NCI-H2196 (cell line): ENCODE data around the gene IFT27.
A peak's percentile ranks its signal among the peaks of the same experiment; 100 is the strongest.

Source experiments
- DNase-seq: peaks from one replicate; lab custom pipeline; 2025; ENCODE audit not compliant: unreplicated experiment; lab: John Stamatoyannopoulos, UW

The IFT27 gene

DNA sequence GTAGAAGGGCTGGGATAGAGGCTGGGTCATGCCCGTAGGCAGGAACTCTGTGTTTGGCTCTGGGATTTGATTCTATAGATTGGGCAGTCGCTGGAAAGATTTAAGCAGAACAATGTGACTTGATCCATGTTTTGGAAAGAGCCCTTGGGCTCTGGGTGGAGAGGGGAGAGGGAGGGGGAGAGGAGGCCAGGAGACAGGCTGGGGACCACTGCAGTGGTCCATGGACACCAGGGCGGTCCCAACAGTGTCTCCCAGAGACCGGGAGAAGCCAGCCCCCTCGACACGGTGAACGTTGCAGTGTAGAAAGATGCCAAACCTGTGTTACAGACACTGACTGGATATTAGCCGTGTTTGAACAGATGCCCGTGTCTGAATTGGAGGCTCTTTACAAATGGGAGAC is 21.5 kb upstream of the IFT27 start:
- no peak for DNase-seq

DNA sequence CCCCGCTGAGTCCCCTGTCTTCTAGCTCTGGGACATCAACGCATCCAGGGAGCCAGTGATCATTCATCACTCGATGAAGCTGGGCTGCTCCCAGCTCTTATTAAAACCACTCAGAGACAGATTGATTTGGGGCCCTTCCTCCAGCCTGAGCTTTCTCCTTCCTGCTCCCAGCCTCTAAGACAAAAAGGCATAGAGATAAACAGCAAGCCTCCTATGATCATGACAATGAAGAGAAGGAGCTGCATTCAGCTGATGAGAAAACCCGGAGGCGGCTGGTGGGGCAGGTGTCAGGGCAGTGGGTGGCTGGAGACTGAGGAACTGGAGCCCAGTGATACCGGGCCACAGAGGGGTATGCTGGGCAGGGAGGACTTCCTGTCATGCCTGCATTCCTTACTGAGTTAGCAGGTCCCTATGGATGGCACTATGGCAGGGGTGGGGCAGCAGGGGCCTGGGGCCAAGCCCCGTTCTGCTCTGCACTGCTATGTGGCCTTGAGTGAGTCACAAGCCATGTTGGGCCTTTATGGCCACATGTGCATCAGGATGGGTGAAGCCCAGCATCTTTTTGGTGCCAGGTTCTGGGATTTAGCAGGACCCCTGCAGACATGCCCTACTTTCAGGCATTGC is 20.7 kb upstream of the IFT27 start:
- no peak for DNase-seq

DNA sequence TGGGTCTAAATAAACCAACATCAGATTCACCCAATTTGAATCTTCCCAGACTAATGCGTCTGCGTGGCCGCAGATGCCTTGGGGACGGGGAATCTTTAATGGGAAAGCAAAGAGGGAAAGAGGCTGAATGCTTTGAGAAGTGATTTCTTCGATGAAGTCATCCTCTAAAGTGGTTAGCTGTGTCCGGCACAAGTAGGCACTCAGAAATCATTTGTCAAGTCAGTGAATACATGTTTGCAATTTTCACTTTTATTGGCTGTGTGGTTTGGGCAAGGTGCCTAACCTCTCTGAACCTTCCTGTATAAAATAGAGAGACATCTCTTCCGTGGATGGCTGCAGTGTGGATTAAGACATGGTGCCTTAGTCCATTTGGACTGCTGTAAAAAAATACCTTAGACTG is 19.7 kb upstream of the IFT27 start:
- no peak for DNase-seq

DNA sequence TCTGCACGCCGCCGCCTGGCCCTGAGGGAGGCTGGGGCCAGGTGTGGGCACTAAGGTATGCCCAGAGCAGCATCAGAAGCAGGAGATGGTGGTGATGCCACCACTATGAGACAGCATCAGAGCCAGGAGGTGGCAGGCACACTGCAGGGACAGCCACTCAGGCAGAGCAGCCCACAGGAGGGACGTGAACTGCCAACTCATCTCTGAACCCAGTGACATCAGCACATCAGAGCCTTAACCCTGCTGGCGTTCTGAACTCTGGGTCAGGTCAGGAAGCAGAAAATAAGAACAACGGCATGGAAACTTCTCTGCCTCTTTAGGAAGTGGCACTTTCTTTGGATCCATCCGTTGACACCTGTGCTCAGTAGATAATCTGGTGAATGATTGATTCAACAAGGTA is 14.7 kb upstream of the IFT27 start:
- no peak for DNase-seq

GRCh38 chr22:36787204-36787988 is 11.5 kb upstream of the IFT27 start:
- no peak for DNase-seq

DNA sequence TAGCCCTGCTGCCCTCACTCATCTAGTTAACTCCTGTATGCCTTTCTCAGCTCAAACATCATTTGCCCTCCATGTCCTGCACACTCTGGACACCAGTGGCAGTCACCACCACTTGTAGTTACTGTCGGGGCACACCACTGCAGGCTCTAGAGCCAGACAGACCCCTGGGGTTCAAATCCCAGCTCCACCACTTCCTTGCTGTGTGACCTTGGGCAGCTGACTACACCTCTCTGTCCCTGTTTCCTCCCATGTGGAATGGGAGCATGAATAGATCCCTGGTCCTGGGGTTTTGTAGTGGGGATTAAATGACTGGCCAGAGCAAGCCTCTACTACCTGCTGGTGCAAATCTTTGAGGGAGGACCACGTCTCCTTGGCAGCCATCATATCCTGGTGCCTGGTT is 7.8 kb upstream of the IFT27 start:
- no peak for DNase-seq

DNA sequence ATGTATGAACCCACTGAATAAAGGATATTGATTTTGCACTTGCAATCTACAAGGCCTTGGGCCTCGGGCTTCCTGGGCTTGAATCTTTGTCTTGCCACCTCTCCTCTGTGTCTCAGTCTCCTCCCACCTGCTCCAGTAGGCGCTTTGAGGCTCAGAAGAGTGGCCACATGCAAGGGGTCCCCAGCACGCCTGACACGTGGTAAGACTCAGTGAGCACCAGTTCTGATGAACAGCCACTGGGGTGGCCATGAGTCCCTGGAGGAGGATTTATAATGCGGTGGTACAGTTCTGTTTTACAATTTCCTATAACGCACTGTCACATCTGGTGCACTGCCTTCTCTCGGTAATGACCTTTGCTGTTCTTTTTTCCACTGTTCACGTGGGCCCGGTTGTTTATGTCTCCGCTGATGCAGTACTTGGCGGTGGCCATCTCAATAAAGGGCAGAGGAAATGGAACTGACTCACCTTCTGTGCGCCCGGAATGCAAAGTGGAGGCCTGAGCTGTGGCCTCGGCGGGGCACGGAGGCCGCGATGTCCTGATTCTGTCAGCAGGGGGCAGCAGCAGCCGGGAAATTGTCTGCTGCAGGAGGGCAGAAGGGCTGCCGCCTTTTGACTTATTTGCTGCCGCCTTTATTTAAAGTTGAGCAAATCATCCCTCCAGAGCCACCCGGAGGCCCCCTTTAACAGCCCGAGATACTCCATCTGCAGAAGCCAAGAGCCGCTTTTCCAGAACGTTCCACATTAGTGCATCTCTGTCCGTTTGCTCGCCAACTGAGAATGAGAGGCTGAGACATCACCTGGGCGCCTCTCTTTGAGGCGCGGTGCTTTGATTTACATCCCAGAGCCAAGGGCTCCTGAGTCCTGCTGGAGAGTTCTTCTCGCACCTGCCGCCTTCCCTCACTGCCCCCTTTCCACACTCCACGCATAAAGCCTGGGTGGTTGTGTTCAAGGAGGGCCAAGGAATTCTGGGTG is 6.0 kb upstream of the IFT27 start:
- peak; percentile 71 for DNase-seq

DNA sequence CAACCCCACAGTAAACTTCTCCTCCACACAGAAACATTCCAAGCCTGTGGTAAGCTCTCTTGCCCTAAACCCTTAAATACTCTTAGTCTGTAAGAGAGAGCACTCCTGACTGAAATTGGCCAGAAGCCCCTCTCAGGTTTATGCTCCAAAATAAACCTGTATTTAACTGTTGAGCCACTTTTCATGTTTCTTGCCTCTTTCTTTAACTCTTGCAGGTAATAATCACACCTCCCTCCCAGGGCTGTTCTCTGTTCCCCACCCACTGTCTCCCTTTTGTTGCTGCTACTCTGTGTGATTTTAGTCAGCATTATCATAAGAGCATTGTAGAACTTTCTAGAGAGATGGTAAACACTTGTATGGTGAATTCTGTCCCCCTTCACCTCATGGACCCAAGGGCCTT is 2.1 kb upstream of the IFT27 start:
- DNase-seq: no peak

DNA sequence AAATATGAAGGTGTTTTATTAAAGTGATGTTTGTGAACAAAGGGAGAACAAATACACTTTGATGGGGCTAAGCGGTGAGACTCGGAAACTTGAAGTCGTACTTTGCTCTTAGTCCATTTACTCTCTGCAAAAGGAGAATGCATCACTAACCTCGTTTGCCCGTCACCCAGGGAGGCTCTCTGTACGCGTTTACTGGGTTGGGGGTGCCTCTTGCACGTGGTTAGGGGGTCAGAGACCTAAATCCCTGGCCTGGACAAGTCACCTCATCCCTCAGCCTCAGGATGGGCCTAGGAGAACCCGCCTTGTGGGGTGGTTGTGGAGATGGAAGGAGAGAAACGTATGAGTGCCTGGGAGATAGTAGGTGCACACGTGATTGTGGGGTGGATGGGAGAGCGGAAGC is 803 bp upstream of the IFT27 start:
- no peak for DNase-seq

DNA sequence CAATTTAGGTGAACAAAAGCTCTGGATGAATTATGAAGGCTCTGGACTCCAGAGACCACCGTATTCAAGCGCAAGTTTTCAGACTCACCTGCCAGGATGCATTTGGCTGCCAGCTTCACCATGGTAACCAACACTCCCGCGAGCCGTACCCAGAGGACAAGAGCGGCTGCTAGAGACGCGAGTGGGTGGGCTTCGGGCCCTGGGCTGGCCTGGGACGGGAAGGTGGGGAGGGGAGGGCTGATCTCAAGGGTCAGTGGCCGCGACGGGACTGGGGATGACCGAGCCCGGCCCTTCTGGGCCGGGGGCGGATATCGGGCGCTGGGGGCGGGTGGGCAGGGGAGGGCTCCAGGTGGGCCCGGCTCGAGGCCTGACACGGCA is 344 bp downstream of the IFT27 start:
- peak; percentile 4 for DNase-seq

- peak; percentile 3 for DNase-seq
Observed at GRCh38 chr22:36773935-36774334, 2.0 kb downstream of the IFT27 start.

DNA sequence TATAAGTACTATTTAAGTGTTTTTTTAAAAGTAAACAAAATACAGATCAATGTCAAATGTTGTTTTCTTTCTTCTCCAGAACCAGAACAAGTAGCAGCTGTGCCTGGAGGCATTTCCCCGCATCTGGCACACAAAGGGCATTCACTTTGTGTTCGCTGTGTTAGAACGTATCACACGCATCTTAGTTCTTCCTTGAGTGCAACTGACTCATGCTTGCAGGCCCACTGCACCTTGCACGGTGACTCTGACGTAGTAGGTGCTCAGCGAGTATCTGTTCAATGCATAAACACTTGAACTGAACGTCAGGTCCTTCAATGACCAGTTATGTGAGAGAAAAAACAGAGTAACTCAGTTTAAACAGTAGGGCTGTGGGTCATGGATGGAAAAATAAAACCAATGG is 3.5 kb downstream of the IFT27 start:
- no peak for DNase-seq

GRCh38 chr22:36771356-36772063 is 4.4 kb downstream of the IFT27 start:
- DNase-seq: no peak

DNA sequence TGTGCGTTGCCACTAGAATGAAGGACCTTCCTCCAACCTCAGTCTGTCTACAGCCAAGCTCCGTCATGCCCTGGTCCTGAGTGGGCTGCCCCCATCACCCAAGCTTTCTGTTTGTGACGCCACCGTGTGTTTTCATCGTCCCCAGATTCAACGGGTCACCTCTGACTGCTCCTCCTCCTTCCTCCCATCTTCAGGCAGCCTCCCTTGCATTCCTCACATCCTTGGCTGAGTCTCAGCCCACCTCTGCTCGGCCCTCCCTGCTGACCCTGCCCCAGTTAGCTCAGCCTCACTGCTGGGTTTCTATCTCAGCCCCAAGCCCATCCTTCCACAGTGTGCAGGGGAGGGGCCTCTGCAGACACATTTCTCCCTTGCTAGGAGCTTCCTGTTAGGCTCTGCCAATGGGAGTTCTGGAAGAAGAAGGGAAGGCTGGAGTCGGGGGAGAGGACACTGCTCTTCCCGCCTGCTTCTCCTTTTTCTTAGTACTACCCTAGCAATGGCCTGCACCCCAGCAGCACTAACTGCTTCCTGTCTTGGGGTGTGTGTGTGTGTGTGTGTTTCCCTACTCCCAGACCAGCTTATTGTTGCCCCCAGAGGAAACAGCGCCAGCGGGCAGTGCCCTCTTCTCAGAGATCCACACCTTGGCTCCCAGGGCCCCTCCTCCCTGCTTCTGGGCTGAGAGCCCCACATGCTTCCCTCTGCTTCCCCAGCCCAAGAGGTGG is 5.2 kb downstream of the IFT27 start:
- DNase-seq: no peak

DNA sequence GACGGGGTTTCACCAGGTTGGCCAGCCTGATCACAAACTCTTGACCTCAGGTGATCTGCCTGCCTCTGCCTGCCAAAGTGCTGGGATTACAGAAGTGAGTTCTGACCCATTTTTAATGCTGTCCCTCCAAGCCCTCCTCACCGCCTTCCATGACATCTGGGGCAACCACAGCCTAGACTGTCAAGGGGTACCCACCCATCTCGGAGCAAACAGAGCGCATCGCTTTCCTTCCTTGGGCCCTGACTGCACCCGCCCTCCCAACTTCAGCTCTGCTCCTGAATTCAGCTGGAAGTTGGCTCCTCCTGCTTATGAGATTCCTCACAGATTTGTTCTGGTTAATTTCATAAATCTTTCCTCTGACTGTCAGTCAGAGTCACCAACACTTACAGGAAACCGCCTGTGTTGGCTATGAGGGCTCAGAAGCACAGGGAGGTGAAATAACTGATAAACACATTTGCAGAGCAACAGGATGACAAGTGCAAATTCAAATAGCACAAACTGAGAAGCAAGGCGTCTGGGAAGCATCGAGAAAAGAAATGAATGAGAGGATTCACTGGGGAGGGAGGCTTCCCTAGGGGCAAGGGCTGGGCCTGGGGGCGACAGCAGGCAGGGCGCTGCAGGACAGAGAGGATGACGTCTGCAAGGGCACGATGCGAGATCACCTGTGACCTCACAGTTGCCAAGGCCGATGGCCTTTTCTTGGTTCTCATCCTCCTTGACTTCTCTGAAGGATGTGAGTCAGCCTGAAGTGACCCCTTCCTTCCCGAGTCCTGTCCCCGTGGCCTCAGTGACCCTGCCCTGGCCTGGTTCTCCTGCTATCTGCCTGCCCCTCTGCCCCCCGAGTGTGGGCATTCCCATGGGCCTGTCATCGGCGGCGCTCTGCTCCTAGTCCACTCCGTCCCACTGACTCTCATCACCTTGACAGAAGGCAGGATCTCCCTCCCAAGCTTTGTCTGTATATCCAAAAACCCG is 6.1 kb downstream of the IFT27 start:
- DNase-seq: no peak

GRCh38 chr22:36768616-36769015 is 7.3 kb downstream of the IFT27 start:
- no peak for DNase-seq

DNA sequence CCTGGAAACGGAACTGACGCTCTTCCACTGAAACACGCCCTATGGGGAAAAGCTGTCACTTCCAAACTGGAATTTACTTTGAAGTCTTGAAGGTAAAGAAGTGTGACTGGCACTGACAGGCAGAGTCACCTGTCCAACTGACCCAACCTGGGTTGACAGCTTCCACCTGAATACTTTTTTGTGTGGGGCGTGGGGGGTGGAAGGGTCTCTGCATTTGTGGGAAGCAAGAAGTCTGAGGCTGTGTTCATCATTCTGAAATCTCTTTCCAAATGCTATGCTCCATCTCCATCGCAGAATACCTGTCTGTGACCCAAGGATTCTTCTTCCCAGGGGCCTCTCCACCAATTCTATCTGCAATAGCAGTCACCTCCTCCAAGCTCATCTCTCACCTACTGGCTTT is 7.8 kb downstream of the IFT27 start:
- no peak for DNase-seq

DNA sequence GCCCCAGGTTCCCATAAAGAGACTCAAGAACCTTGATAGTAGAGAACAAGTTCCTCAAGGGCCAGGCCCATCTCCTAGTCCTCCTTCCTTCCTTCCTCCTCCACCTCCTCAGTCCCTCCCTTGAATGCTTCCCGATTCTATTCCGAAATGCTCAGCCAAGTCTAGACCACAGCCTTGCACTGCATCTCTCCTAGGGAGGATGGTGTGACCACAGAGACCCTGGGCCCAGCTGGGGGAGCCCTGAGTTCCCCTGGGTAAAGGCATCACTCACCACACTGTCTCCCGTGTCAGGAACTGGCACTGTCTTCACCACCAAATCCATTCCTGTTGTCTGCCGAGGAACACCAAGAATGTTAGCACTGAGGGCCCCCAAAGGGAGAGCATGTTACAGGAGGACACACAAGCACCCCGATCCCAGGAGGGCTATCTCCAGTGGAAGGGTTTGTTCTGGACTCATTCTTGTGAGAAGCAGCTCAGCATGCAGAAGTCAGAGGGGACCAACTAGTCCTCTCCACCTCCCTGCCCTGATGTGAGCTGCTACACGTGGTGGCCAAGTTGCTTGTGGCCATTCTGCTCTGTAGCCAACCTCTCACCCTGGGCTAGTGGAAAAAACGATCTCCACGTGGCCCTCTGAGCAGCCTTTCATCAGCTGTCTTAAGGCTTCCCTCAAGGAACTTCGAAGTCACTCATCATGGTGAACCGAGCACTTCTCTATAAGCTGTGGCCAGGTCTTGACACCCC is 8.7 kb downstream of the IFT27 start:
- DNase-seq: no peak
